HepG2 (cell line): ENCODE results near the gene TLK1. TPM values are rescaled to one million over a fixed set of nuclear protein-coding genes. Genes with fewer than 3 reads are reported as not detected.

Experiments used
- ATAC-seq: fragments of 200-7000 bp; cut with Tn5 transposase; 3 replicates; pipeline ENCODE4 v1.9.1; 2020; ENCODE audit warnings: mild to moderate bottlenecking, moderate library complexity
- BruUV-seq: library from RNA; stranded (reverse); fragments of 400-500 nt; replicated peaks from 2 replicates; lab custom pipeline; 2021; lab: Mats Ljungman, UMichigan
- CTCF ChIA-PET: fragments of 300-600 bp; formaldehyde crosslinking; extraction: SDS; loops from one replicate; lab custom pipeline; 2021; ENCODE audit warnings: low total read pairs, inconsistent platforms, low intra/inter-chr PET ratio; lab: Yijun Ruan, JAX
- POLR2A ChIA-PET: fragments of 350-600 bp; sonication (Branson Sonifier 250); formaldehyde crosslinking; loops from one replicate; lab custom pipeline; 2020; ENCODE audit warnings: antibody characterized with exemption, inconsistent platforms; lab: Yijun Ruan, JAX
- DNase-seq: peaks from one replicate; pipeline ENCODE4 v3.0.0-alpha.2; 2015; ENCODE audit warnings: low spot score
- FAIRE-seq: peaks from 3 replicates; lab custom pipeline; 2011; peaks lifted over from hg19 to GRCh38; lab: Jason Lieb, UNC
- H2AFZ ChIP-seq: one replicate; pipeline ENCODE4 v1.6.1; 2011; ENCODE audit warnings: low read length, inconsistent platforms
- H3K27ac ChIP-seq: fragments of 300-600 bp; 3 replicates; pipeline ENCODE4 v1.8.0; 2011; ENCODE audit warnings: mixed run types, mild to moderate bottlenecking, mixed read lengths, low read length, inconsistent platforms; ENCODE audit not compliant: insufficient read depth; ENCODE audit errors: extremely low read length
- H3K27me3 ChIP-seq, 2 experiments: fragments of 200-600 bp in 1 of 2; 2 replicates in 1 of 2; 3 replicates in 1 of 2; pipeline versions ENCODE4 v1.6.0 to v1.8.0; 2011; ENCODE audit warnings: low read length in 2 of 2, mild to moderate bottlenecking in 2 of 2, moderate library complexity in 2 of 2, inconsistent platforms in 1 of 2; ENCODE audit not compliant: insufficient read depth in 2 of 2, control insufficient read depth in 1 of 2
- H3K36me3 ChIP-seq, 2 experiments: fragments of 200-600 bp in 1 of 2; replicated peaks in 1 of 2; 2 replicates in 1 of 2; 3 replicates in 1 of 2; pipeline versions ENCODE4 v1.5.1 to v1.8.0; 2011; ENCODE audit warnings: low read length in 2 of 2, inconsistent platforms in 1 of 2; ENCODE audit not compliant: insufficient read depth in 2 of 2, control insufficient read depth in 1 of 2
- H3K4me1 ChIP-seq: 2 replicates; pipeline ENCODE4 v1.5.1; 2012; ENCODE audit warnings: low read length, inconsistent platforms; ENCODE audit not compliant: insufficient read depth
- H3K4me2 ChIP-seq: 2 replicates; pipeline ENCODE4 v1.6.0; 2011; ENCODE audit warnings: low read depth, low read length, inconsistent platforms
- H3K4me3 ChIP-seq, 3 experiments: fragments of 200-600 bp in 1 of 3; sonication (generic), shearing (Covaris generic) in 1 of 3; replicated peaks in 1 of 3; 2 replicates each; pipeline ENCODE4 v1.5.1; 2011 to 2016; ENCODE audit warnings: low read length in 3 of 3, inconsistent platforms in 2 of 3, low read depth in 2 of 3, mild to moderate bottlenecking in 2 of 3, control low read depth in 1 of 3, mixed read lengths in 1 of 3; ENCODE audit not compliant: insufficient read depth in 1 of 3
- H3K79me2 ChIP-seq: one replicate; pipeline ENCODE4 v1.6.1; 2011; ENCODE audit warnings: low read length, inconsistent platforms; ENCODE audit not compliant: insufficient read depth
- H3K9ac ChIP-seq: 2 replicates; pipeline ENCODE4 v1.6.0; 2011; ENCODE audit warnings: mild to moderate bottlenecking, low read depth, low read length, inconsistent platforms; ENCODE audit not compliant: insufficient read depth
- H3K9me3 ChIP-seq: 2 replicates; pipeline ENCODE4 v1.5.1; 2012; ENCODE audit warnings: mild to moderate bottlenecking, low read length
- H4K20me1 ChIP-seq: 2 replicates; pipeline ENCODE4 v1.6.0; 2011; ENCODE audit warnings: inconsistent platforms, mild to moderate bottlenecking, low read length, moderate library complexity; ENCODE audit not compliant: insufficient read depth
- FIP1L1 ChIP-seq: fragments of 200-400 bp; formaldehyde crosslinking; IDR thresholded peaks from 2 replicates; pipeline ENCODE4 v1.6.1; 2018; ENCODE audit warnings: low read depth, mild to moderate bottlenecking, low read length, moderate library complexity, borderline replicate concordance; ENCODE audit not compliant: insufficient read depth
- FOXK2 ChIP-seq: fragments of 450-650 bp; IDR thresholded peaks from 2 replicates; pipeline ENCODE4 v1.6.1; 2016
- HDAC2 ChIP-seq: sonication (generic); formaldehyde crosslinking; IDR thresholded peaks from 2 replicates; pipeline ENCODE4 v1.4.0; 2020; ENCODE audit warnings: missing genetic modification reagents
- JDP2 ChIP-seq: sonication (generic); formaldehyde crosslinking; IDR thresholded peaks from 2 replicates; pipeline ENCODE4 v1.8.1; 2022; ENCODE audit warnings: missing genetic modification reagents, borderline replicate concordance
- MXD1 ChIP-seq: sonication (generic); formaldehyde crosslinking; IDR thresholded peaks from 2 replicates; pipeline ENCODE4 v1.4.0; 2020; ENCODE audit warnings: mild to moderate bottlenecking, missing genetic modification reagents
- PBX3 ChIP-seq: sonication (generic); formaldehyde crosslinking; IDR thresholded peaks from 2 replicates; pipeline ENCODE4 v1.8.1; 2023; ENCODE audit warnings: missing genetic modification reagents, inconsistent platforms, borderline replicate concordance
- SETDB1 ChIP-seq: sonication (generic); formaldehyde crosslinking; IDR thresholded peaks from 2 replicates; pipeline ENCODE4 v1.5.1; 2020; ENCODE audit warnings: missing genetic modification reagents, mild to moderate bottlenecking, borderline replicate concordance
- SMC3 ChIP-seq: IDR thresholded peaks from 2 replicates; pipeline ENCODE4 v1.6.1; 2011; ENCODE audit warnings: low read length, improper control_type of control experiment
- SP1 ChIP-seq, 2 experiments: fragments of 450-650 bp in 1 of 2; sonication (generic) in 1 of 2; formaldehyde crosslinking in 1 of 2; IDR thresholded peaks; 2 replicates each; pipeline versions ENCODE4 v1.4.0 to v1.6.1; 2016 to 2020; ENCODE audit warnings: missing genetic modification reagents in 1 of 2
- TCF7L2 ChIP-seq: IDR thresholded peaks from 2 replicates; pipeline ENCODE4 v1.6.1; 2011; ENCODE audit warnings: mild to moderate bottlenecking, low read depth, low read length, moderate library complexity
- TERF1 ChIP-seq: sonication (generic); formaldehyde crosslinking; IDR thresholded peaks from 2 replicates; pipeline ENCODE4 v1.8.0; 2022; ENCODE audit warnings: mild to moderate bottlenecking, missing genetic modification reagents, moderate library complexity
- ZFP90 ChIP-seq: sonication (generic); formaldehyde crosslinking; IDR thresholded peaks from 2 replicates; pipeline ENCODE4 v1.8.0; 2022; ENCODE audit warnings: missing genetic modification reagents, mild to moderate bottlenecking, inconsistent platforms, borderline replicate concordance
- ZNF292 ChIP-seq: sonication (generic); formaldehyde crosslinking; IDR thresholded peaks from 2 replicates; pipeline ENCODE4 v1.8.1; 2022; ENCODE audit warnings: mild to moderate bottlenecking, low read depth, missing genetic modification reagents, borderline replicate concordance
- ZNF30 ChIP-seq: sonication (generic); formaldehyde crosslinking; IDR thresholded peaks from 2 replicates; pipeline ENCODE4 v1.5.0; 2020; ENCODE audit warnings: mild to moderate bottlenecking, missing genetic modification reagents
- ZNF552 ChIP-seq: sonication (generic); formaldehyde crosslinking; IDR thresholded peaks from 2 replicates; pipeline ENCODE4 v1.9.0; 2022; ENCODE audit warnings: missing genetic modification reagents, mild to moderate bottlenecking, borderline replicate concordance
- ZNF607 ChIP-seq: sonication (generic); formaldehyde crosslinking; IDR thresholded peaks from 2 replicates; pipeline ENCODE4 v1.5.1; 2020; ENCODE audit warnings: missing genetic modification reagents, mild to moderate bottlenecking, borderline replicate concordance
- WGBS: methylation state at CpG from one replicate; pipeline ENCODE4 v1.1.6; 2017; ENCODE audit warnings: low lambda C conversion rate; 5-methylcytosine and 5-hydroxymethylcytosine counted together
- in situ Hi-C: cut with HindIII; loops from 2 replicates; pipeline ENCODE4 v1.10.0; 2017; ENCODE audit warnings: low pct_unique_long_range_greater_than_20kb; ENCODE audit not compliant: extremely low pct_ligation_motif_present
- intact Hi-C: fragments of 100-400 bp; cut with micrococcal nuclease; formaldehyde crosslinking; loops from one replicate; pipeline ENCODE4 v1.10.0; 2022; ENCODE audit not compliant: unreplicated experiment
- polyA plus RNA-seq, 8 experiments: library from polyadenylated mRNA; depleted of rRNA in 3 of 8; stranded (reverse) in 7 of 8; unstranded in 1 of 8; fragments of >200 nt; fragmentation: Illumina TruSeq in 4 of 8; extraction: Trizol in 4 of 8; gene quantifications; 2 replicates each; pipeline versions ENCODE4 v1.2.1 to v1.2.3, GENCODE V29; 2011 to 2016; ENCODE audit warnings: low read depth in 4 of 8, missing spikeins in 1 of 8, mixed read lengths in 1 of 8; ENCODE audit not compliant: insufficient read depth in 1 of 8
- total RNA-seq, 5 experiments: library from RNA; depleted of rRNA; stranded (reverse); fragments of >200 nt; fragmentation: Illumina TruSeq; extraction: Trizol; gene quantifications; 2 replicates each; pipeline ENCODE4 v1.2.3, GENCODE V29; 2016; ENCODE audit warnings: low read depth in 1 of 5
- TF ChIP-seq, protein P1 (sequence below): sonication (generic); formaldehyde crosslinking; IDR thresholded peaks from 2 replicates; pipeline ENCODE4 v1.4.0; 2020; ENCODE audit warnings: mild to moderate bottlenecking, missing genetic modification reagents
- TF ChIP-seq, protein P2 (sequence below): sonication (generic); formaldehyde crosslinking; IDR thresholded peaks from 2 replicates; pipeline ENCODE4 v1.5.1; 2020; ENCODE audit warnings: missing genetic modification reagents, mild to moderate bottlenecking, borderline replicate concordance
- TF ChIP-seq, protein P3 (sequence below): sonication (generic); formaldehyde crosslinking; IDR thresholded peaks from 2 replicates; pipeline ENCODE4 v1.5.0; 2020; ENCODE audit warnings: missing genetic modification reagents

TLK1 gene
- total and polyA plus RNA-seq, 2 of the 13 experiments (the other 11 are each of a cell fraction or from before 2014, with no cell fraction given), result 16.8 to 28.7 TPM

DNA sequence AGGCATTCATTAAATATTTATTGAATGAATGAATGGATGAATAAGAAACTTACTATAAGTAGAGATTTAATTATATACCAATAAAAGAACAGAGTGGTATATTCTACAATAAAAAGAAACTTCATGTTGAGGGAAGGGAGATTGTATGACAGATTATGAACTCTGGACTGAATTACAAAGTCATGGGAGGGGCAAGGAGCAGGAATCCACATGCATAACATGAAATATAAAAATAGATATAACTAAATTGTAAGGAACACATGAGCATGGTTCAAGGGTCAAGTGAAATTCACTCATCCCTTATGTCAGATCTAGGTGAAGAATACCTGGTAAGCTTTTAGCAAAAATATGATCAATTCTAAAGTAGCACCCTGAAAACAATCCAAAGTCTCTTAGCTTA, 27.1 kb upstream of the TLK1 start (continued):
- TF ChIP-seq TCF7L2 (no peak), PBX3 (CRISPR knock-in tag) (no peak)
- TF ChIP-seq, all 625 proteins: peak for 0

DNA sequence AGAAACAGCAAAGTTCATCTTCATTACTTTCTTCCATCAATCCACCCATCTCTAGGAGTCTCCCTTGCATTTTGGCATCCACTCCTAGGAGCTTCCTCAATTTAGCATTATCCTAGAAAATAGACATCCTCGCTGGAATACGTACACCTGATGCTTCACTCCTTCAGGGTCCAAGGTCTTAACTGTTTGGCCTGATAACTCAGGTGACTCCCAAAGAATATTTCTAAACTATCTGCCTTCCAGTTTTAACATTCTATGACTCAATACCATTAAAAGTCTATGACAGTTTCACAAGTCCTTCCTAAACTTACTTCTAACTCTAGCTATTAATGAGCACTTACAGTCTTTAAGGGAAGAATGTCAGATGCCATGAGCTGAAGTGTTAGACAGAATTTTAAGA, 26.5 kb upstream of the TLK1 start:
- in situ Hi-C loops, result no loop called here
- BruUV-seq, result no TSS peak
- no peak overlapping the region for H3K27ac ChIP-seq
- no peak overlapping the region for H2AFZ ChIP-seq
- ChIA-PET POLR2A (no interaction called here), CTCF (no interaction called here)
- no peaks in the 10 kb centered on the region; a peak in 1 of 5 replicates for H3K27me3 ChIP-seq
- H3K9me3 ChIP-seq, result no peaks in the 10 kb centered on the region
- FAIRE-seq, result no peak
- intact Hi-C loops, result no loop called here
- H3K4me3 ChIP-seq, result no peak overlapping the region
- no peak for DNase-seq
- 24% methylated on average over 2 of the region's 2 CpGs for WGBS
- no peak overlapping the region for H3K9ac ChIP-seq
- H3K4me1 ChIP-seq, result peaks cover 15% of the 10 kb centered on the region
- ATAC-seq, result no peak
- no peaks in the 10 kb centered on the region for H4K20me1 ChIP-seq
- H3K4me2 ChIP-seq, result no peak overlapping the region
- no peaks in the 10 kb centered on the region for H3K79me2 ChIP-seq
- no peaks in the 10 kb centered on the region for H3K36me3 ChIP-seq
- TF ChIP-seq ZNF607 (CRISPR knock-in tag), result no peak
- TF ChIP-seq ZNF552, result no peak
- no peak for TF ChIP-seq JDP2 (CRISPR knock-in tag)
- TF ChIP-seq FOXK2, result no peak
- no peak for TF ChIP-seq FIP1L1
- TF ChIP-seq TERF1 (CRISPR knock-in tag), result no peak
- TF ChIP-seq SETDB1 (CRISPR knock-in tag), result no peak
- TF ChIP-seq, protein P1, sequence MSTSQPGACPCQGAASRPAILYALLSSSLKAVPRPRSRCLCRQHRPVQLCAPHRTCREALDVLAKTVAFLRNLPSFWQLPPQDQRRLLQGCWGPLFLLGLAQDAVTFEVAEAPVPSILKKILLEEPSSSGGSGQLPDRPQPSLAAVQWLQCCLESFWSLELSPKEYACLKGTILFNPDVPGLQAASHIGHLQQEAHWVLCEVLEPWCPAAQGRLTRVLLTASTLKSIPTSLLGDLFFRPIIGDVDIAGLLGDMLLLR (CRISPR knock-in tag), result no peak
- TF ChIP-seq HDAC2 (CRISPR knock-in tag), result no peak
- no peak for TF ChIP-seq SP1 (IDR thresholded peaks at IDR 0.05)
- TF ChIP-seq SP1 (CRISPR knock-in tag; IDR thresholded peaks at IDR 0.05), result no peak
- no peak for TF ChIP-seq SMC3
- TF ChIP-seq ZNF30 (CRISPR knock-in tag), result no peak
- TF ChIP-seq, protein P2, sequence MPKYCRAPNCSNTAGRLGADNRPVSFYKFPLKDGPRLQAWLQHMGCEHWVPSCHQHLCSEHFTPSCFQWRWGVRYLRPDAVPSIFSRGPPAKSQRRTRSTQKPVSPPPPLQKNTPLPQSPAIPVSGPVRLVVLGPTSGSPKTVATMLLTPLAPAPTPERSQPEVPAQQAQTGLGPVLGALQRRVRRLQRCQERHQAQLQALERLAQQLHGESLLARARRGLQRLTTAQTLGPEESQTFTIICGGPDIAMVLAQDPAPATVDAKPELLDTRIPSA (CRISPR knock-in tag), result no peak
- no peak for TF ChIP-seq ZFP90 (CRISPR knock-in tag)
- no peak for TF ChIP-seq MXD1 (CRISPR knock-in tag)
- no peak for TF ChIP-seq ZNF292 (CRISPR knock-in tag)
- TF ChIP-seq, protein P3, sequence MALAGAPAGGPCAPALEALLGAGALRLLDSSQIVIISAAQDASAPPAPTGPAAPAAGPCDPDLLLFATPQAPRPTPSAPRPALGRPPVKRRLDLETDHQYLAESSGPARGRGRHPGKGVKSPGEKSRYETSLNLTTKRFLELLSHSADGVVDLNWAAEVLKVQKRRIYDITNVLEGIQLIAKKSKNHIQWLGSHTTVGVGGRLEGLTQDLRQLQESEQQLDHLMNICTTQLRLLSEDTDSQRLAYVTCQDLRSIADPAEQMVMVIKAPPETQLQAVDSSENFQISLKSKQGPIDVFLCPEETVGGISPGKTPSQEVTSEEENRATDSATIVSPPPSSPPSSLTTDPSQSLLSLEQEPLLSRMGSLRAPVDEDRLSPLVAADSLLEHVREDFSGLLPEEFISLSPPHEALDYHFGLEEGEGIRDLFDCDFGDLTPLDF, result no peak
